ENCODE data around the gene SPACA4. TPM values are rescaled to one million over a fixed set of nuclear protein-coding genes. Genes with fewer than 3 reads are reported as not detected.

SPACA4 gene
- total and polyA plus RNA-seq, 9 of the 15 experiments (the other 6 are each of a cell fraction or from before 2014, with no cell fraction given) = not detected

DNA sequence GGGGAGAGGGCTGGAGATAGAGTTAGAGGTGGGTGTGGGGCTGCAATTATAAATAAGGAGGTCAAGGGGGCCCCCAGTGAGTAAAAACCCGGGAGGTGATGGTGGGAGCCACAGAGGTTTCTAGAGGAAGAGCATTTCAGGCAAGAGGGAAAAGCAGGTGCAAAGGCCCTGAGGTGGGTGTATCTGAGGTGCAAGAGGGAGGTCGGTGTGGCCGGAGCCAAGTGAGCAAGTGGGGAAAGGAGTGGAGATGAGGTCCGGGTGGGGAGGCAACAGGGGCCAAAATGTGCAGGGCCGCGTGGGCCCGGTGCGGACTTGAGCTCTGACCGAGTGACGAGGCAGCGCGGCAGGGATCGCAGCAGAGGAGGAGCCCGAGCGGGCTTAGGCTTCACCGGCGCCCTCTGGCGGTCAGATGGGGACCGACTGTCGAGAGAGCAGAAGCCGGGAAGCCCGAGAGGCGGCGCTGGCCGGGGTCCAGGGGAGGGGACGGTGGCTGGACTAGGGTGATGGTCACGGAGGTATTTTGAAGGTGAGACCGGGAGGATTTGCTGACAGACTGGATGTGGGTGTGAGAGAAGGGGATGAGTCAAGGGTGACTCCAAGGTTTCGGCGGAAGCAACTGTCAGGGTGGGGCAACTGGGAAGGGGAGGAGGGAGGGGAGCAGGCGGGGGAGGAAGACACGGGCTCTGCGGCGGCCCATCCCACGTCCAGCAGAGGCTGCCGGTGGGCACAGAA is 17.7 kb upstream of the SPACA4 start (continued):
- TF ChIP-seq, protein P1, sequence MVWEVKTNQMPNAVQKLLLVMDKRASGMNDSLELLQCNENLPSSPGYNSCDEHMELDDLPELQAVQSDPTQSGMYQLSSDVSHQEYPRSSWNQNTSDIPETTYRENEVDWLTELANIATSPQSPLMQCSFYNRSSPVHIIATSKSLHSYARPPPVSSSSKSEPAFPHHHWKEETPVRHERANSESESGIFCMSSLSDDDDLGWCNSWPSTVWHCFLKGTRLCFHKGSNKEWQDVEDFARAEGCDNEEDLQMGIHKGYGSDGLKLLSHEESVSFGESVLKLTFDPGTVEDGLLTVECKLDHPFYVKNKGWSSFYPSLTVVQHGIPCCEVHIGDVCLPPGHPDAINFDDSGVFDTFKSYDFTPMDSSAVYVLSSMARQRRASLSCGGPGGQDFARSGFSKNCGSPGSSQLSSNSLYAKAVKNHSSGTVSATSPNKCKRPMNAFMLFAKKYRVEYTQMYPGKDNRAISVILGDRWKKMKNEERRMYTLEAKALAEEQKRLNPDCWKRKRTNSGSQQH (CRISPR knock-in tag; IDR thresholded peaks at IDR 0.05) = 0 out of 2 replicates have a peak, but pooled peaks have one; percentile 25
- TF ChIP-seq, protein P2, sequence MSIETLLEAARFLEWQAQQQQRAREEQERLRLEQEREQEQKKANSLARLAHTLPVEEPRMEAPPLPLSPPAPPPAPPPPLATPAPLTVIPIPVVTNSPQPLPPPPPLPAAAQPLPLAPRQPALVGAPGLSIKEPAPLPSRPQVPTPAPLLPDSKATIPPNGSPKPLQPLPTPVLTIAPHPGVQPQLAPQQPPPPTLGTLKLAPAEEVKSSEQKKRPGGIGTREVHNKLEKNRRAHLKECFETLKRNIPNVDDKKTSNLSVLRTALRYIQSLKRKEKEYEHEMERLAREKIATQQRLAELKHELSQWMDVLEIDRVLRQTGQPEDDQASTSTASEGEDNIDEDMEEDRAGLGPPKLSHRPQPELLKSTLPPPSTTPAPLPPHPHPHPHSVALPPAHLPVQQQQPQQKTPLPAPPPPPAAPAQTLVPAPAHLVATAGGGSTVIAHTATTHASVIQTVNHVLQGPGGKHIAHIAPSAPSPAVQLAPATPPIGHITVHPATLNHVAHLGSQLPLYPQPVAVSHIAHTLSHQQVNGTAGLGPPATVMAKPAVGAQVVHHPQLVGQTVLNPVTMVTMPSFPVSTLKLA (conservative IDR thresholded peaks at IDR 0.05) = peak; percentile 71 to 83
- no peak for TF ChIP-seq DDX20 (tag; IDR thresholded peaks at IDR 0.05; ENCODE audit: low read depth)
- peak; percentile 92 for TF ChIP-seq RB1 (IDR thresholded peaks at IDR 0.05; ENCODE audit: low read depth)
- TF ChIP-seq, protein P3, sequence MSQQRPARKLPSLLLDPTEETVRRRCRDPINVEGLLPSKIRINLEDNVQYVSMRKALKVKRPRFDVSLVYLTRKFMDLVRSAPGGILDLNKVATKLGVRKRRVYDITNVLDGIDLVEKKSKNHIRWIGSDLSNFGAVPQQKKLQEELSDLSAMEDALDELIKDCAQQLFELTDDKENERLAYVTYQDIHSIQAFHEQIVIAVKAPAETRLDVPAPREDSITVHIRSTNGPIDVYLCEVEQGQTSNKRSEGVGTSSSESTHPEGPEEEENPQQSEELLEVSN (IDR thresholded peaks at IDR 0.05; ENCODE audit: borderline replicate concordance in 1 of 2, extremely low read depth in 1 of 2, insufficient read depth in 1 of 2, insufficient read length in 1 of 2, low read depth in 1 of 2, low read length in 1 of 2, poor library complexity in 1 of 2, severe bottlenecking in 1 of 2) = peak; percentile 82 to 89
- TF ChIP-seq, protein P4, sequence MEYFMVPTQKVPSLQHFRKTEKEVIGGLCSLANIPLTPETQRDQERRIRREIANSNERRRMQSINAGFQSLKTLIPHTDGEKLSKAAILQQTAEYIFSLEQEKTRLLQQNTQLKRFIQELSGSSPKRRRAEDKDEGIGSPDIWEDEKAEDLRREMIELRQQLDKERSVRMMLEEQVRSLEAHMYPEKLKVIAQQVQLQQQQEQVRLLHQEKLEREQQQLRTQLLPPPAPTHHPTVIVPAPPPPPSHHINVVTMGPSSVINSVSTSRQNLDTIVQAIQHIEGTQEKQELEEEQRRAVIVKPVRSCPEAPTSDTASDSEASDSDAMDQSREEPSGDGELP (CRISPR knock-in tag; IDR thresholded peaks at IDR 0.05; ENCODE audit: borderline replicate concordance) = peak; percentile 83
- TF ChIP-seq ZNF143 (CRISPR knock-in tag; IDR thresholded peaks at IDR 0.05) = no peak
- TF ChIP-seq ARNT (IDR thresholded peaks at IDR 0.05) = peak; percentile 84 to 98; a peak in 3 of 4 replicates
- TF ChIP-seq TBL1XR1 (IDR thresholded peaks at IDR 0.05; ENCODE audit: low read length in 2 of 2) = no peak
- TF ChIP-seq CCNT2 (IDR thresholded peaks at IDR 0.05; ENCODE audit: borderline replicate concordance, extremely low read depth, insufficient read length, low read depth, low read length) = peak; percentile 13
- peak in 1 of 2 experiments; percentile 59; a peak in 1 of 4 replicates for TF ChIP-seq SRF (CRISPR knock-in tag; IDR thresholded peaks at IDR 0.05)
- TF ChIP-seq DMBX1 (CRISPR knock-in tag; IDR thresholded peaks at IDR 0.05; ENCODE audit: borderline replicate concordance) = no peak; the same call in 1 of the 2 replicates
- TF ChIP-seq ZNF41 (CRISPR knock-in tag; conservative IDR thresholded peaks at IDR 0.05) = no peak
- TF ChIP-seq CREM (IDR thresholded peaks at IDR 0.05; ENCODE audit: low read depth) = peak; percentile 72; the same call in 1 of the 2 replicates
- TF ChIP-seq SUPT5H (IDR thresholded peaks at IDR 0.05) = peak; percentile 55; the same call in 1 of the 2 replicates
- peak; percentile 43; the same call in 1 of the 2 replicates for TF ChIP-seq LEF1 (IDR thresholded peaks at IDR 0.05)
- peak; percentile 89 for TF ChIP-seq SMC3 (conservative IDR thresholded peaks at IDR 0.05; ENCODE audit: insufficient read depth, low read depth, low read length)
- TF ChIP-seq, protein P5, sequence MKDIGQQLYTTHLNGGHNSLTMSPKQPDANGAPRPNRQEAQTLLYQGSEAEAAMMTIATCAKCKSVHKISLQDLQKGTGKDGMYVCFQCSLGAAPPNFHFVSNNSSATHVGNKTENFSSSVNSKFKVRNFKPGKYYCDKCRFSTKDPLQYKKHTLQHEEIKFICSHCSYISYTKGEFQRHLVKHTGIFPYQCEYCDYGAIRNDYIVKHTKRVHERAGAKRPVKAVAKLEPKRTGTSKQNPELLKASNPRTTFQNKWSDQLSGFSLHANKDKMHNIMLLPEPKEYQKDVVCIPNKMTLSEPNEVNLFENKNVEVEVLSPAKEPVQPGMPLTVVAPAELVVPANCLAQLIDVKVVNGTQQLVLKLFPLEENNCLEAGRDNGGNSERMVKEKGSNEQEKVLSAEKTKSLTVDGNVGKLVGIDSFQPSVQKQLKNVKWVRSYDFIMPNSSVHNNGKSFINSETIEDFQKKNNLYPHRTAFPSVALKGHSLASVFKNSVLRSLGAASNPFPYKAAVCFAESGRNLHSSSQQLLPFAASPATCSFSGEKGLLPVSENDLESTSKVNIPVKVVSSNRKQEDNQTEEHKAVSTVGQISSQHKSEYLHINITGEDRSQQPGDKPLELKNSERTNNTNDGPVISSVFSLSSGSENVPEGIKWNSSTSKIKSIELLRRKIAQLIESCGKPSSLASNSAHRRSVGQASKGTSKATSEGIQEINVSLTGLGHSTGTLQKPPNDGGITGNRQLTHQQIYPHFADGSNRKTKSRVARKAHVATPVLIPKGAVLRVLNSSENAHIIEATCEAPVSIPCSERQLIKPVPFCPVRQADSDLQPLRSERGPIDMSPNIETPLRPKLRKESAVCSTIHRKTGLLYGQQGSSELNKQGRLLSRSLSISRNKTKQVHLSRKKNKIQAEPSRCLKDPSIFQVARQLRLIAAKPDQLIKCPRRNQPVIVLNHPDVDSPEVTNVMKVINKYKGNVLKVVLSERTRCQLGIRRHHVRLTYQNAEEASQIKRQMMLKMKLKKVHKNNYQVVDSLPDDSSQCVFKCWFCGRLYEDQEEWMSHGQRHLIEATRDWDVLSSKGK (CRISPR knock-in tag; IDR thresholded peaks at IDR 0.05) = no peak
